AG08396 (cell line): Measurements from ENCODE around the gene CCNK.

Source experiments
- DNase-seq: peaks from one replicate; pipeline ENCODE4 v3.0.0; 2012; ENCODE audit warnings: low spot score, mixed read lengths

CCNK gene

GRCh38 chr14:99467336-99468078 is 13.7 kb upstream of the CCNK start:
- no peak for DNase-seq

- no peak for DNase-seq
Measured at GRCh38 chr14:99468081-99468480, 13.1 kb upstream of the CCNK start.

- no peak for DNase-seq
Measured at GRCh38 chr14:99468836-99469592, 12.2 kb upstream of the CCNK start.

- no peak for DNase-seq
Measured at GRCh38 chr14:99471731-99472130, 9.5 kb upstream of the CCNK start.

- DNase-seq: no peak
Measured at GRCh38 chr14:99472937-99473336, 8.3 kb upstream of the CCNK start.

GRCh38 chr14:99473458-99473857 is 7.8 kb upstream of the CCNK start:
- DNase-seq: no peak

GRCh38 chr14:99475179-99475578 is 6.0 kb upstream of the CCNK start:
- no peak for DNase-seq

- DNase-seq: no peak
Measured at GRCh38 chr14:99475660-99476059, 5.5 kb upstream of the CCNK start.

- no peak for DNase-seq
Measured at GRCh38 chr14:99476864-99477263, 4.3 kb upstream of the CCNK start.

GRCh38 chr14:99478128-99478527 is 3.1 kb upstream of the CCNK start:
- no peak for DNase-seq

GRCh38 chr14:99479160-99479905 is 1.9 kb upstream of the CCNK start:
- DNase-seq: no peak

GRCh38 chr14:99479906-99480869 is 1.0 kb upstream of the CCNK start, which contains the start of gene SETD3:
Gene SETD3, minus strand, starts transcription at chr14:99480859. Its CDS starts 15,054 bp downstream, at chr14:99465805.
- peak; percentile 67 for DNase-seq

- no peak for DNase-seq
Measured at GRCh38 chr14:99481745-99482099, 513 bp downstream of the CCNK start.

GRCh38 chr14:99484106-99484505 is 2.9 kb downstream of the CCNK start:
- DNase-seq: no peak

GRCh38 chr14:99497341-99497740 is 16.1 kb downstream of the CCNK start:
- no peak for DNase-seq

GRCh38 chr14:99497894-99498293 is 16.7 kb downstream of the CCNK start:
- no peak for DNase-seq

GRCh38 chr14:99502989-99503421 is 21.8 kb downstream of the CCNK start:
- no peak for DNase-seq

GRCh38 chr14:99503848-99504453 is 22.7 kb downstream of the CCNK start:
- DNase-seq: no peak

- DNase-seq: no peak
Measured at GRCh38 chr14:99505089-99505488, 23.9 kb downstream of the CCNK start.

- DNase-seq: peak; percentile 10
Measured at GRCh38 chr14:99506276-99506675, 25.1 kb downstream of the CCNK start.
